OCI-LY1 (cell line): ENCODE data around the gene PRRC2B.

Source experiments
- EZH2 ChIP-seq: fragments of 200-600 bp; sonication (generic), shearing (Covaris generic); IDR thresholded peaks from 2 replicates; pipeline ENCODE4 v1.8.0; 2017; ENCODE audit warnings: borderline replicate concordance, mixed run types, mild to moderate bottlenecking, antibody characterized with exemption, low read length, moderate library complexity, mixed read lengths
- TF ChIP-seq, protein P1 (sequence below): fragments of 200-600 bp; sonication (generic), shearing (Covaris generic); IDR thresholded peaks from 2 replicates; pipeline ENCODE4 v1.5.1; 2017; ENCODE audit warnings: mild to moderate bottlenecking, antibody characterized with exemption, low read length, moderate library complexity, mixed read lengths

DNA sequence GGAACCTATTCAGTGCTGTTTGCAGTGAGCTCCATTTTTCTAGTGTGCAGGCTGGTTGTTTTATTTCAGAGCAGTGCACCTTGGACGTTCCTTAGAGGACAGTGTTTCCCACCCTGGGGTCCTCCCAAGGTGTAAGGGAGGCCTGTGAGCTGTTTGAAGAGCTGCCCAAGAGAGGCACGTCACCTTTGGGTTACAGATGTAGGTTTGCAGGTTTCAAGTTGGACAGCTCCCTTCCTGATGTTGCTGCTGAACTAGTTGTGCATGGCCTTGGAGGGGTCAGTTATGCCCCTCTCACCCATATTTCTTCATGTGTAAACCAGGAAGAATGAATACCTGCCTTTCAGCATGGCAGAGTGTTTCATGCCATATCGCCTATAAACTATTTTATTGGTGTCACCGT is 74.1 kb downstream of the PRRC2B start:
- TF ChIP-seq, protein P1, sequence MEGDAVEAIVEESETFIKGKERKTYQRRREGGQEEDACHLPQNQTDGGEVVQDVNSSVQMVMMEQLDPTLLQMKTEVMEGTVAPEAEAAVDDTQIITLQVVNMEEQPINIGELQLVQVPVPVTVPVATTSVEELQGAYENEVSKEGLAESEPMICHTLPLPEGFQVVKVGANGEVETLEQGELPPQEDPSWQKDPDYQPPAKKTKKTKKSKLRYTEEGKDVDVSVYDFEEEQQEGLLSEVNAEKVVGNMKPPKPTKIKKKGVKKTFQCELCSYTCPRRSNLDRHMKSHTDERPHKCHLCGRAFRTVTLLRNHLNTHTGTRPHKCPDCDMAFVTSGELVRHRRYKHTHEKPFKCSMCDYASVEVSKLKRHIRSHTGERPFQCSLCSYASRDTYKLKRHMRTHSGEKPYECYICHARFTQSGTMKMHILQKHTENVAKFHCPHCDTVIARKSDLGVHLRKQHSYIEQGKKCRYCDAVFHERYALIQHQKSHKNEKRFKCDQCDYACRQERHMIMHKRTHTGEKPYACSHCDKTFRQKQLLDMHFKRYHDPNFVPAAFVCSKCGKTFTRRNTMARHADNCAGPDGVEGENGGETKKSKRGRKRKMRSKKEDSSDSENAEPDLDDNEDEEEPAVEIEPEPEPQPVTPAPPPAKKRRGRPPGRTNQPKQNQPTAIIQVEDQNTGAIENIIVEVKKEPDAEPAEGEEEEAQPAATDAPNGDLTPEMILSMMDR, result no peak
- no peak for TF ChIP-seq EZH2
